ENCODE measurements around the gene PHF1.

DNA sequence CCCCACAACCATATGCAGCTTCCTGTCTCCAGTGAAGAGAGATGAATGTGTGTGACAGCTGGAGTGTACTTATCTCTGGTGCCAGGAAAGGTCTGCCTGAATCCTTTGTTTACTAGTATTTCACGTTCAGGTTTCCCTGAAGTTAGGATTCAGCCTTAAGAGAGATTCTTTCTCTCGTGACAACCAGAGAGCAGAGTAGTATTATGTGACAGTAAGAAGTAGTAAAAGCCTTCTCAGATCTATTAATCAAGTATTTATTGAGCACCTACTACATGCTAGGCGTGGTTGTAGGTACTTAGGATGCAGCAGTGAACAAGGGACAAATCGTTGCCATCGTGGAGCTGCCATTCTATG is 18.2 kb upstream of the PHF1 start:
- TF ChIP-seq, protein P1, sequence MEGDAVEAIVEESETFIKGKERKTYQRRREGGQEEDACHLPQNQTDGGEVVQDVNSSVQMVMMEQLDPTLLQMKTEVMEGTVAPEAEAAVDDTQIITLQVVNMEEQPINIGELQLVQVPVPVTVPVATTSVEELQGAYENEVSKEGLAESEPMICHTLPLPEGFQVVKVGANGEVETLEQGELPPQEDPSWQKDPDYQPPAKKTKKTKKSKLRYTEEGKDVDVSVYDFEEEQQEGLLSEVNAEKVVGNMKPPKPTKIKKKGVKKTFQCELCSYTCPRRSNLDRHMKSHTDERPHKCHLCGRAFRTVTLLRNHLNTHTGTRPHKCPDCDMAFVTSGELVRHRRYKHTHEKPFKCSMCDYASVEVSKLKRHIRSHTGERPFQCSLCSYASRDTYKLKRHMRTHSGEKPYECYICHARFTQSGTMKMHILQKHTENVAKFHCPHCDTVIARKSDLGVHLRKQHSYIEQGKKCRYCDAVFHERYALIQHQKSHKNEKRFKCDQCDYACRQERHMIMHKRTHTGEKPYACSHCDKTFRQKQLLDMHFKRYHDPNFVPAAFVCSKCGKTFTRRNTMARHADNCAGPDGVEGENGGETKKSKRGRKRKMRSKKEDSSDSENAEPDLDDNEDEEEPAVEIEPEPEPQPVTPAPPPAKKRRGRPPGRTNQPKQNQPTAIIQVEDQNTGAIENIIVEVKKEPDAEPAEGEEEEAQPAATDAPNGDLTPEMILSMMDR (optimal IDR thresholded peaks at IDR 0.05 in 1 of 3, IDR thresholded peaks at IDR 0.05 in 1 of 3, conservative IDR thresholded peaks at IDR 0.05 in 1 of 3; ENCODE audit: extremely low read depth in 1 of 3, insufficient read depth in 2 of 3, low read length in 3 of 3): no peak
- no peak for TF ChIP-seq EZH2 (IDR thresholded peaks at IDR 0.05; ENCODE audit: low read length)

Measured in keratinocyte (primary cell).